NCI-H2196 treated with DMSO at 0.1 percent for 48 hours (cell line): ENCODE data around the gene GALM.

Experiments used
- DNase-seq: peaks from one replicate; lab custom pipeline; 2025; ENCODE audit not compliant: unreplicated experiment; lab: John Stamatoyannopoulos, UW

GALM gene

DNA sequence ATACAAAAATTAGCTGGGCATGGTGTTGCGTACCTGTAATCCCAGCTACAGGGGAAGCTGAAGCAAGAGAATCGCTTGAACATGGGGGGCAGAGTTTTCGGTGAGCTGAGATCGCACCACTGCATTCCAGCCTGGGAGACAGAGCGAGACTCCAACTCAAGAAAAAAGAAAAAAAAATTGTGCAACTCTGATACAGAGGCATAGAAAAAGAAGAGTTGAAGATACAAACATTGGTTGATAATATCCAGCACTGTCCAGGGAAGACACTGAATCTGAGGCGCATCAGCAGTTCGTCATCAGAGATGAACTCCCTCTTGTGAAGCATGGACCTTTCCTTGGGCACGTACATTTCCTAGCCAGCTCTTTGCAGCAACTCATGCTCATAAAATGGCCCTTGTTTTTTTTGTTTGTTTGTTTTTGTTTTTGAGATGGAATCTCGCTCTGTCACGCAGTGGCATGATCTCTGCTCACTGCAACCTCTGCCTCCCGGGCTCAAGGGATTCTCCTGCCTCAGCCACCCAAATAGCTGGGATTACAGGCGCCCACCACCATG is 16.7 kb upstream of the GALM start:
- no peak for DNase-seq

GRCh38 chr2:38650012-38650411 is 15.9 kb upstream of the GALM start:
- DNase-seq = no peak

DNA sequence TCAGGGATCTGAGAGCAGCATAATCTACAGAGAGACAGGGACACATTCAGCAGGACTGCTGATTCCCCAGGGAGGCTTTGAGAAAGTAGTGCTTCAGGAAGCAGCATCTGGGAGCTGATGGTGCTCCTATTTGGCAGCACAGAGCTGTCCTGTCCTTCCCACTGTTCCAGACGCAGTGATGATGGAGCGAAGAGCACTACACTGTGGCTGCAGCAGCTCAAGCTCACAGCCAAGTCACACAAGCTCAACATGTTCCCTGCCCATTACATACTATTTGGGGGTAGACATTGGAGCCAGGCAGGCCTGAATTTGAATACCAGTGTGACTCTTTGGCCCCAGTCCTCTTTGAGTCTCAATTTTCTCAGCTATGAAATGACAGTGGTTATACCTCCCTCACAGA is 15.2 kb upstream of the GALM start:
- no peak for DNase-seq

DNA sequence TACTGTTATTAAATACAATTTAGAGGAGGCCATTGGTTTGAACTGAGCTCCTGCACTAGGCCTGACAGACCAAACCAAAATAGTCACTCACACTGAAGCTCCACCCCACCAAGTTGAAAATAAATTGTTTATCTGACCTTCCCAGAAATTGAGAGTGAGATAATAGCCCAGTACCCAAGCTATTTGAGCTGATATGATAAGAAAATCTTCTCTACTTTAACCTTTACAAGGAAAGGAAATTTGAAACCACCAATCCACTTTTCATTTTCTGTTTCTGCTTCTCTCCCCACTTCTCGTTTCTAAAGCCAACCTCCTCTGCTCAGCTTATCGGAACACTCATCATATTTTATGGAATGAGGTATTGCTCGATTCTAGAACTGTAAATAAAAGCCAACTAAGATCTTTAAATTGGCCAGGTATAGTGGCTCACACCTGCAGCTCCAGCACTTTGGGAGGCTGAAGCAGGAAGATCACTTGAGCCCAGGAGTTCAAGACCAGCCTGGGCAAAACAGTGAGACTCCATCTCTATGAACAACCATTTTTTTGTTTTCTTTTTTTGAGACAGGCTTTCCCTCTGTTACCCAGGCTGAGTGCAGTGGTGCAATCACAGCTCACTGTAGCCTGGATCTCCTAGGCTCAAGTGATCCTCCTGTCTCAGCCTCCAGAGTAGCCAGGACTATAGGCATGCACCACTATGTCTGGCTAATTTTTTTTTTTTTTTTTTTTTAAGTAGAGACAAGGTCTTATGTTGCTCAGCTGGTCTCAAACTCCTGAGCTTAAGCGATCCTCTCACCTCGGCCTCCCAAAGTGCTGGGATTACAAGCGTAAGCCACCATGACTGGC is 13.3 kb upstream of the GALM start:
- DNase-seq = no peak

GRCh38 chr2:38653380-38653714 is 12.6 kb upstream of the GALM start:
- DNase-seq = no peak

DNA sequence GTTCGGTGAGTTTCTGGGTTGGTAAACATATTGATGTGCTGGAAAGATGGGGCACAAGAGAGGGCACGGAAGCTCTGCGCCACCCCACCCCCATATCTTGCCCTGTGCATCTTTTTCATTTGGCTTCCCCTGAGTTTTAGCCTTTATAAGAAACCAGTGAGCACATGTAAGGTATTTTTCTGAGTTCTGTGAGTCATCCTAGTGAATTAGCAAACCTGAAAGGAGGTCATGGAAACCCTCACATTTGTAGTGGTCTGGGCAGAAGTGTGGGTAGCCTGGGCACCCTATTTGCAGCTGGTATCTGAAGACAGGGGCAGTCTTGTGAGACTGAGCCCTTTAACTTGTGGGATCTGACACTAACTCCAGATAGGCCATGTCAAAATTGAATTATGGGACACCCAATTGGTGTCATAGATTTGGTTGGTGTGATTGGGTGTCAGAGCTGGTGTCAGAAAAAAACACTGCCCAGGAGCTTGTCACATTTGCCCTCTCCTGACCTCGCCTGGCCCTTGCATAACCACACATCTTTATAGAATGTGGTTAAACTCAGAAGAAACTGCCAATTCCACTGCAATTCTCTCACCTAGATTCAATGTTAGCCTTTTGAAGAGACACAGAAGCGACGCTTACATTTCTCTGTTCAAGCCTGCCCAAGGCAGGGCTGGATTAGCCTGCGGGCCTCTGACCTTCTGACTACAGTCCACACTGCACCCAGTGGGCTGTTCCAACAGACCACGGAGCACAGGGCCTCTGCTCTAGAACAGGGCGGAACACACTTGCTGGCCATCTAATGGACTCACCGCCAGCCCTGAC is 12.0 kb upstream of the GALM start:
- no peak for DNase-seq

GRCh38 chr2:38654528-38655381 is 11.2 kb upstream of the GALM start:
- DNase-seq = no peak

- no peak for DNase-seq
Observed at GRCh38 chr2:38655441-38655840, 10.5 kb upstream of the GALM start.

- no peak for DNase-seq
Observed at GRCh38 chr2:38656866-38657480, 8.9 kb upstream of the GALM start.

GRCh38 chr2:38658613-38659012 is 7.3 kb upstream of the GALM start:
- DNase-seq = no peak

- DNase-seq = no peak
Observed at GRCh38 chr2:38659115-38659514, 6.8 kb upstream of the GALM start.

DNA sequence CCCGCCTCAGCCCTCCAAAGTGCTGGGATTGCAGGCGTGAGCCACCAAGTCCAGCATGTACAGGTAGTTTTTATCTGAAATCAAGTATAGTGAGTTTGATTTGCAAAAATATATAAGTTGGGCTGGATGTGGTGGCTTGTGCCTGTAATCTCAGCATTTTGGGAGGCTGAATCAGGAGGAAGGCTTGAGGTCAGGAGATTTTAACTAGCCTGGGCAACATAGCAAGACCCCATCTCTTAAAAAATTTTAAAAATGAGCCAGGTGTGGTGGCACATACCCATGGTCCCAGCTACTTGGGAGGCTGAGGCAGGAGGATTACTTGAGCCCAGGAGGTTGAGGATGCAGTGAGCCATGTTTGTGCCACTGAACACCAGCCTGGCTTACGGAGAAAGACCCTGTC is 5.6 kb upstream of the GALM start:
- DNase-seq = no peak

- no peak for DNase-seq
Observed at GRCh38 chr2:38661306-38661705, 4.6 kb upstream of the GALM start.

- no peak for DNase-seq
Observed at GRCh38 chr2:38666556-38666910, 619 bp downstream of the GALM start.

DNA sequence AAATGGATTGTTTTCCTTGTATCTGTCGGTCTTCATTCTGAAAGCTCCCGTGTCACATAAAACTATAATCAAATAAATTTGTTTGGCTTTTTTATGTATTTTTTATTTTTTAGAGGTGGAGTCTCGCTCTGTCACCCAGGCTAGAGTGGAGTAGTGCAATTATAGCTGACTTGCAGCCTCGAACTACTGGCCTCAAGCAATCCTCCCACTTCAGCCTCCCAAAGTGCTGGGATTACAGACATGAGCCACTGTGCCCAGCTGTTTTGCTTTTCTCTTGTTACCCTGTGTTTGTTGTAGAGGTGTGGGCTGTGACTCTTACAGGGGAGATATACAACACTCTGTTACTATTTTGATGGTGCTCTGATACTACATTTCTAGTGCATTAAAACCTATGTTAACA is 2.2 kb downstream of the GALM start:
- no peak for DNase-seq

GRCh38 chr2:38668779-38669479 is 3.0 kb downstream of the GALM start:
- no peak for DNase-seq

DNA sequence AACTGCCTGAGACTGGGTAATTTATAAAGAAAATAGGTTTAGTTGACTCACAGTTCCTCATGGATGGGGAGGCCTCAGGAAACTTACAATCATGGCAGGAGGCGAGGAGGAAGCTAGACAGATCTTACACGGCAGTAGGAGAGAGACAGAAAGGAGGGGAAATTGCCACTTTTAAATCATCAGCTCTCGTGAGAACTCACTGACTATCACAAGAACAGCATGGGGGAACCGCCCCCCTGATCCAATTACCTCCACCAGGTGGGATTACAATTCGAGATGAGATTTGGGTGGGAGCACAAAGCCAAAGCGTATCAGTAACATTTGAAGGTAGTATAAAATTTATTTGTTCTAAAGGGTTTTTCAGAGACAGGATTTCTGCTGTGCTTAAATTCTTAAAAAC is 5.4 kb downstream of the GALM start:
- no peak for DNase-seq

GRCh38 chr2:38671946-38672345 is 6.0 kb downstream of the GALM start:
- DNase-seq = no peak

DNA sequence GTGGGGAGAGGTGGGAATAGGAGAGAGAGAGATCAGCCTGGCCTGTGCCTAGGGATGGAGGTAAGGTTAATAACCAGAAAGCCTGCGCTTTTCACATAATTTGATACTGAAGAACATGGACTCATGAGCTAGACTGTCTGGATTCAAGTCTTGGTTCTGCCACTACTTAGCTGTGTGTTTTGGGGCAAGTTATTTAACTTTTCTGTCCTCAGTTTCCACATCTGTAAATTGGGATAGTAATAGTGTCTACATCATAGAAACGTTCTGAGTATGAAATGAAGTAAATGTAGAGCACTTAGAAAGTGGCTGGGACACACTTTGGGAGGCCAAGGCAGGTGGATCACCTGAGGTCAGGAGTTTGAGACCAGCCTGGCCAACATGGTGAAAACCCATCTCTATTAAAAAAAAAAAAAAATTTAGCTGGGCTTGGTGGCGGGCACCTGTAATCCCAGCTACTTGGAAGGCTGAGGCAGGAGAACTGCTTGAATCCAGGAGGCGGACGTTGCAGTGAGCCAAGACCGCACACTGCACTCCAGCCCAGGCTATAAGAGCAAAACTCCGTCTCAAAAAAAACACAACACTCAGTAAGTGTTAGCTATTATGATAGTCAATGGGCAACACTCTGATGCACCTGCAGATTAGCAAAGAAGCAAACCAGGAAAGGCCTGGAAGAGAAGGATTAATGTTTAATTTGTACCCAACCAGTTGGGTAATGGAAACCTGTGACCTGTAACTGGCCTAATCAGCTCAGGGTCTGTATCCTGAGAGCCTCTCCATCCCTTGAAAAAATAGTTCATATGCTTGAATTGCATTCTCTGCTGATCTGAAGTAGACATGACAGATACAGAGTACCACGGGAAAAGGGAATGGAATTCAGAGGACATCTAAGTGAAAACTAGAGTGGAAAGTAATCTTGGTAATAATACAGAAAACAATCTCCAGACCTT is 6.8 kb downstream of the GALM start:
- DNase-seq = no peak
